Endothelial cell of umbilical vein (primary cell): ENCODE data around the gene ARID5A. TPM values are rescaled to one million over a fixed set of nuclear protein-coding genes. Genes with fewer than 3 reads are reported as not detected.

Experiments used
- BruUV-seq: library from RNA; stranded (reverse); fragments of 400-500 nt; replicated peaks from 2 replicates; lab custom pipeline; 2021; lab: Mats Ljungman, UMichigan
- CTCF ChIA-PET: fragments of 300-600, 350-600 bp; sonication (Branson Sonifier 250); formaldehyde crosslinking; loops from one replicate; lab custom pipeline; 2021; ENCODE audit warnings: antibody characterized with exemption, inconsistent platforms; lab: Charles Lee
- POLR2A ChIA-PET: fragments of 300-600, 350-600 bp; sonication (Branson Sonifier 250); formaldehyde crosslinking; loops from one replicate; lab custom pipeline; 2021; ENCODE audit warnings: antibody characterized with exemption, inconsistent platforms; lab: Charles Lee
- DNase-seq: peaks from one replicate; pipeline ENCODE4 v3.0.0-alpha.2; 2011; ENCODE audit warnings: low read depth, low spot score
- FAIRE-seq: peaks from 2 replicates; lab custom pipeline; 2011; peaks lifted over from hg19 to GRCh38; lab: Jason Lieb, UNC
- H2AFZ ChIP-seq: 2 replicates; pipeline ENCODE4 v1.6.0; 2012; ENCODE audit warnings: low read depth, low read length, control low read depth, inconsistent platforms
- H3K27ac ChIP-seq: 2 replicates; pipeline ENCODE4 v1.5.1; 2011; ENCODE audit warnings: low read depth, mild to moderate bottlenecking, control low read depth, low read length, moderate library complexity; ENCODE audit not compliant: insufficient read depth
- H3K27me3 ChIP-seq, 2 experiments: 2 replicates each; pipeline versions ENCODE4 v1.6.0 to v1.6.1; 2011; ENCODE audit warnings: low read length in 2 of 2, mixed read lengths in 1 of 2; ENCODE audit not compliant: control insufficient read depth in 2 of 2, insufficient read depth in 2 of 2
- H3K36me3 ChIP-seq, 2 experiments: 2 replicates in 1 of 2; 3 replicates in 1 of 2; pipeline ENCODE4 v1.5.1; 2011; ENCODE audit warnings: low read length in 2 of 2, mild to moderate bottlenecking in 1 of 2, moderate library complexity in 1 of 2; ENCODE audit not compliant: control insufficient read depth in 2 of 2, insufficient read depth in 2 of 2; ENCODE audit errors: extremely low read depth in 1 of 2
- H3K4me1 ChIP-seq: 3 replicates; pipeline ENCODE4 v1.5.1; 2011; ENCODE audit warnings: mild to moderate bottlenecking, low read length; ENCODE audit not compliant: control insufficient read depth, insufficient read depth; ENCODE audit errors: extremely low read depth
- H3K4me2 ChIP-seq: 2 replicates; pipeline ENCODE4 v1.6.1; 2011; ENCODE audit warnings: low read length, control low read depth, mixed read lengths; ENCODE audit not compliant: insufficient read depth
- H3K4me3 ChIP-seq, 3 experiments: fragments of 200-600 bp in 1 of 3; sonication (generic), shearing (Covaris generic) in 1 of 3; replicated peaks in 1 of 3; 2 replicates each; pipeline ENCODE4 v1.5.1; 2011 to 2016; ENCODE audit warnings: control low read depth in 3 of 3, low read length in 3 of 3, mild to moderate bottlenecking in 2 of 3, inconsistent platforms in 1 of 3, low read depth in 1 of 3, moderate library complexity in 1 of 3; ENCODE audit not compliant: insufficient read depth in 1 of 3
- H3K79me2 ChIP-seq: 2 replicates; pipeline ENCODE4 v1.6.0; 2012; ENCODE audit warnings: low read length, inconsistent platforms; ENCODE audit not compliant: control insufficient read depth, insufficient read depth
- H3K9ac ChIP-seq: replicated peaks from 2 replicates; pipeline ENCODE3; 2011; ENCODE audit warnings: low read length, control low read depth; ENCODE audit not compliant: insufficient read depth; ENCODE audit errors: extremely low read depth
- H3K9me1 ChIP-seq: replicated peaks from 3 replicates; pipeline ENCODE4 v1.6.0; 2011; ENCODE audit warnings: mild to moderate bottlenecking, low read length; ENCODE audit not compliant: control insufficient read depth, insufficient read depth; ENCODE audit errors: extremely low read depth
- H3K9me3 ChIP-seq: replicated peaks from 2 replicates; pipeline ENCODE4 v1.5.1; 2012; ENCODE audit warnings: low read length, inconsistent platforms; ENCODE audit not compliant: control insufficient read depth, insufficient read depth
- H4K20me1 ChIP-seq: replicated peaks from 2 replicates; pipeline ENCODE3; 2011; ENCODE audit warnings: mild to moderate bottlenecking, low read length; ENCODE audit not compliant: control insufficient read depth, insufficient read depth; ENCODE audit errors: extremely low read depth
- FOS ChIP-seq: IDR thresholded peaks from 2 replicates; pipeline ENCODE4 v1.6.1; 2011; ENCODE audit warnings: mild to moderate bottlenecking, low read length, moderate library complexity, borderline replicate concordance; ENCODE audit not compliant: insufficient read depth
- GATA2 ChIP-seq: IDR thresholded peaks from 2 replicates; pipeline ENCODE4 v1.7.0; 2011; ENCODE audit warnings: low read depth, mild to moderate bottlenecking, moderate library complexity, mixed read lengths, low read length; ENCODE audit not compliant: insufficient read length, insufficient read depth
- JUN ChIP-seq: IDR thresholded peaks from 2 replicates; pipeline ENCODE4 v1.6.1; 2011; ENCODE audit warnings: borderline replicate concordance, low read depth; ENCODE audit not compliant: insufficient read length, insufficient read depth
- MYC ChIP-seq: IDR thresholded peaks from one replicate; pipeline ENCODE4 v1.6.1; 2011; ENCODE audit warnings: mild to moderate bottlenecking, low read depth, low read length
- dilution Hi-C: fragments of 300-500 bp; cut with MboI; formaldehyde crosslinking; loops from one replicate; pipeline ENCODE4 v1.15.0; 2019; ENCODE audit warnings: low sequenced_read_pairs; ENCODE audit not compliant: extremely low pct_ligation_motif_present
- intact Hi-C: fragments of 100-400 bp; cut with micrococcal nuclease; formaldehyde crosslinking; loops from one replicate; pipeline ENCODE4 v1.10.0; 2022
- polyA plus RNA-seq, 4 experiments: library from polyadenylated mRNA; depleted of rRNA in 3 of 4; stranded (reverse) in 3 of 4; unstranded in 1 of 4; fragments of >200 nt; gene quantifications; 2 replicates each; pipeline versions ENCODE4 v1.2.1 to v1.2.3, GENCODE V29; 2011 to 2012; ENCODE audit warnings: missing spikeins in 1 of 4
- total RNA-seq: library from RNA; stranded (reverse); gene quantifications from 2 replicates; pipeline ENCODE4 v1.2.3, GENCODE V29; 2021
- TF ChIP-seq, protein P1 (sequence below): IDR thresholded peaks from 2 replicates; pipeline ENCODE4 v1.6.1; 2011; ENCODE audit not compliant: insufficient read depth, insufficient read length
- TF ChIP-seq, protein P2 (sequence below), 2 donors: IDR thresholded peaks; 1 replicate in 1 of 2; 2 replicates in 1 of 2; pipeline ENCODE4 v1.5.1; 2011; ENCODE audit warnings: low read length in 2 of 2, mild to moderate bottlenecking in 2 of 2, moderate library complexity in 2 of 2, control low read depth in 1 of 2, inconsistent platforms in 1 of 2, low read depth in 1 of 2; ENCODE audit not compliant: insufficient read depth in 1 of 2; ENCODE audit errors: extremely low read depth in 1 of 2

ARID5A gene
- total and polyA plus RNA-seq, 2 donors (not counting 3 experiments of a cell fraction or from before 2014, with no cell fraction given) = 18.0 to 24.7 TPM

DNA sequence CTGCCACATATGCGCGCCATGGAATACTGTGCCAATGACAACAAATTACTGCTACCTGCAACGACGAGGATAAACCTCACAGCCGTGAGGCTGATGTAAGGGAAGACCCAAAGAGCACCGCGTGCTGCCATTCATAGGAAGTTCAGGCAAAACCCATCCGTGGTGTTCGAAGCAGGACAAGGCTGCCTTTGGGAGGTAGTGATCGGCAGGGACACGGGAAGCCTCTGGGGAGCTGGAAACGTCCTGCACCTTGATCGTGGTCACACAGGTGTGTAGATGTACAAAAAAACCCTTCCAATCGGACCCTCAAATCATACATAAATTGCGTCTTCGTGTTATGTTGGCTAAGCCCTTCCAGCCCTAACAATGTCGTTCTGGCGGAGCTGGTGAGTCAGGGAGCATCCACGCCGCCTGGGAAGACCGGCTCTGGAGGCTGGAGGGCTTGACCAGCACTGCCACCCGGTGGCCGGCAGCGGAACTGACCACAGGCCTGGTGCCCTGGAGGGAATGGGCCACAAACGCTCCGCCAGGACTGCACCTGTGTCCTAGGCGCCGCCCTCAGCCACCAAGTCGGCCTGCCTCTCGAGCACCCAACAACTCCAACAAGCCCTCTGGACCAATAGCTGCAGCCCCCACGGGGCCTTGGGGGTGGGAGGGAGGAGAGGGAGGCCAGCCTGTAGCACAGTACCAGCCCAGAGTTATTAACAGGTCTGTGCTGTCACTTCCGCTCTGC is 27.3 kb upstream of the ARID5A start:
- ChIA-PET POLR2A (no interaction called here), CTCF (interaction anchor here (0.6 to 11.6 kb wide), 44 partner anchors 8 to 516 kb away, joined by 3 to 451 read pairs (median 4); partner anchors contain the start of genes ASTL, ITPRIPL1, NCAPH and SNRNP200)
- peak; percentile 78 for DNase-seq
- no peaks in the 10 kb centered on the region for H3K9me1 ChIP-seq
- no peaks in the 10 kb centered on the region for H3K36me3 ChIP-seq
- no peaks in the 10 kb centered on the region for H3K79me2 ChIP-seq
- peak overlapping the region; percentile 2 for H2AFZ ChIP-seq
- no peak overlapping the region for H3K27ac ChIP-seq
- intact Hi-C loops (loop anchor here (1.0 to 10.0 kb wide), 9 partner anchors 19 to 451 kb away; partner anchors contain the start of genes ASTL, SNRNP200 and STARD7), dilution Hi-C loops (no loop called here)
- no peaks in the 10 kb centered on the region for H3K9me3 ChIP-seq
- TF ChIP-seq, protein P1, sequence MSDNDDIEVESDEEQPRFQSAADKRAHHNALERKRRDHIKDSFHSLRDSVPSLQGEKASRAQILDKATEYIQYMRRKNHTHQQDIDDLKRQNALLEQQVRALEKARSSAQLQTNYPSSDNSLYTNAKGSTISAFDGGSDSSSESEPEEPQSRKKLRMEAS = no peak
- no peak for TF ChIP-seq MYC
- no peak for TF ChIP-seq GATA2
- TF ChIP-seq JUN = no peak
- peak; percentile 59 for TF ChIP-seq FOS
- TF ChIP-seq, protein P2, sequence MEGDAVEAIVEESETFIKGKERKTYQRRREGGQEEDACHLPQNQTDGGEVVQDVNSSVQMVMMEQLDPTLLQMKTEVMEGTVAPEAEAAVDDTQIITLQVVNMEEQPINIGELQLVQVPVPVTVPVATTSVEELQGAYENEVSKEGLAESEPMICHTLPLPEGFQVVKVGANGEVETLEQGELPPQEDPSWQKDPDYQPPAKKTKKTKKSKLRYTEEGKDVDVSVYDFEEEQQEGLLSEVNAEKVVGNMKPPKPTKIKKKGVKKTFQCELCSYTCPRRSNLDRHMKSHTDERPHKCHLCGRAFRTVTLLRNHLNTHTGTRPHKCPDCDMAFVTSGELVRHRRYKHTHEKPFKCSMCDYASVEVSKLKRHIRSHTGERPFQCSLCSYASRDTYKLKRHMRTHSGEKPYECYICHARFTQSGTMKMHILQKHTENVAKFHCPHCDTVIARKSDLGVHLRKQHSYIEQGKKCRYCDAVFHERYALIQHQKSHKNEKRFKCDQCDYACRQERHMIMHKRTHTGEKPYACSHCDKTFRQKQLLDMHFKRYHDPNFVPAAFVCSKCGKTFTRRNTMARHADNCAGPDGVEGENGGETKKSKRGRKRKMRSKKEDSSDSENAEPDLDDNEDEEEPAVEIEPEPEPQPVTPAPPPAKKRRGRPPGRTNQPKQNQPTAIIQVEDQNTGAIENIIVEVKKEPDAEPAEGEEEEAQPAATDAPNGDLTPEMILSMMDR (IDR thresholded peaks at IDR 0.05; ENCODE audit: extremely low read depth in 1 of 2, insufficient read depth in 1 of 2, low read depth in 1 of 2, low read length in 2 of 2) = peak; percentile 99
- no TSS peak for BruUV-seq
- no peak overlapping the region for H3K9ac ChIP-seq
- peaks cover 2 to 3% of the 10 kb centered on the region in 2 experiments for H3K27me3 ChIP-seq
- no peak overlapping the region for H3K4me2 ChIP-seq
- H3K4me3 ChIP-seq = no peak overlapping the region
- no peaks in the 10 kb centered on the region for H4K20me1 ChIP-seq
- peak; percentile 95 for FAIRE-seq
- no peaks in the 10 kb centered on the region for H3K4me1 ChIP-seq
